ENCODE results near the gene FAM241A.

The FAM241A gene

GRCh38 chr4:112127048-112127637 lies 18.1 kb upstream of the FAM241A start:
- Histone ChIP-seq H3K4me1 (ENCODE audit: insufficient read depth, low read length, poor library complexity, severe bottlenecking) (no peaks in the 10 kb centered on the region), H4K20me1 (ENCODE audit: insufficient read depth, low read length, poor library complexity, severe bottlenecking) (no peaks in the 10 kb centered on the region), H2AFZ (ENCODE audit: low read length) (peak overlapping the region; percentile 30), H3K27me3 (ENCODE audit: insufficient read depth, low read length, poor library complexity, severe bottlenecking) (no peaks in the 10 kb centered on the region), H3K9me3 (ENCODE audit: insufficient read depth, low read depth, low read length) (no peaks in the 10 kb centered on the region), H3F3A (ENCODE audit: low read depth) (no peaks in the 10 kb centered on the region), H3K79me2 (ENCODE audit: insufficient read depth, low read length) (no peaks in the 10 kb centered on the region), H3K4me2 (ENCODE audit: low read depth, low read length, poor library complexity, severe bottlenecking) (no peak overlapping the region), H3K9me2 (replicated peaks; ENCODE audit: low read depth, low read length) (no peaks in the 10 kb centered on the region), H3K9ac (ENCODE audit: low read depth, low read length, poor library complexity, severe bottlenecking) (no peak overlapping the region), H3K4me3 (ENCODE audit: low read length, poor library complexity, severe bottlenecking) (no peak overlapping the region), H3K36me3 (ENCODE audit: insufficient read depth, low read length) (no peaks in the 10 kb centered on the region)
- TF ChIP-seq EZH2phosphoT487 (IDR thresholded peaks at IDR 0.05; ENCODE audit: borderline replicate concordance) = no peak

GRCh38 chr4:112127803-112128202 lies 17.5 kb upstream of the FAM241A start:
- no peaks in the 10 kb centered on the region for H3K79me2 ChIP-seq (ENCODE audit: insufficient read depth, low read length)
- no peaks in the 10 kb centered on the region for H3K27me3 ChIP-seq (ENCODE audit: insufficient read depth, low read length, poor library complexity, severe bottlenecking)
- H3K9ac ChIP-seq (ENCODE audit: low read depth, low read length, poor library complexity, severe bottlenecking) = no peak overlapping the region
- no peaks in the 10 kb centered on the region for H3F3A ChIP-seq (ENCODE audit: low read depth)
- TF ChIP-seq CTCF (conservative IDR thresholded peaks at IDR 0.05; ENCODE audit: low read length) (no peak), EZH2phosphoT487 (IDR thresholded peaks at IDR 0.05; ENCODE audit: borderline replicate concordance) (no peak)
- H2AFZ ChIP-seq (ENCODE audit: low read length) = peak overlapping the region; percentile 30
- H4K20me1 ChIP-seq (ENCODE audit: insufficient read depth, low read length, poor library complexity, severe bottlenecking) = no peaks in the 10 kb centered on the region
- H3K9me2 ChIP-seq (replicated peaks; ENCODE audit: low read depth, low read length) = no peaks in the 10 kb centered on the region
- no peaks in the 10 kb centered on the region for H3K9me3 ChIP-seq (ENCODE audit: insufficient read depth, low read depth, low read length)
- H3K4me1 ChIP-seq (ENCODE audit: insufficient read depth, low read length, poor library complexity, severe bottlenecking) = no peaks in the 10 kb centered on the region
- no peaks in the 10 kb centered on the region for H3K36me3 ChIP-seq (ENCODE audit: insufficient read depth, low read length)
- H3K4me3 ChIP-seq (ENCODE audit: low read length, poor library complexity, severe bottlenecking) = no peak overlapping the region
- H3K4me2 ChIP-seq (ENCODE audit: low read depth, low read length, poor library complexity, severe bottlenecking) = no peak overlapping the region

- Histone ChIP-seq H3K9me2 (replicated peaks; ENCODE audit: low read depth, low read length) (no peaks in the 10 kb centered on the region), H3K27me3 (ENCODE audit: insufficient read depth, low read length, poor library complexity, severe bottlenecking) (no peaks in the 10 kb centered on the region), H2AFZ (ENCODE audit: low read length) (no peak overlapping the region; the same call in 1 of the 2 replicates), H3K9me3 (ENCODE audit: insufficient read depth, low read depth, low read length) (no peaks in the 10 kb centered on the region), H3K4me3 (ENCODE audit: low read length, poor library complexity, severe bottlenecking) (no peak overlapping the region), H3K4me2 (ENCODE audit: low read depth, low read length, poor library complexity, severe bottlenecking) (no peak overlapping the region), H3K79me2 (ENCODE audit: insufficient read depth, low read length) (no peaks in the 10 kb centered on the region), H3K4me1 (ENCODE audit: insufficient read depth, low read length, poor library complexity, severe bottlenecking) (no peaks in the 10 kb centered on the region), H3F3A (ENCODE audit: low read depth) (no peaks in the 10 kb centered on the region), H4K20me1 (ENCODE audit: insufficient read depth, low read length, poor library complexity, severe bottlenecking) (no peaks in the 10 kb centered on the region), H3K9ac (ENCODE audit: low read depth, low read length, poor library complexity, severe bottlenecking) (no peak overlapping the region), H3K36me3 (ENCODE audit: insufficient read depth, low read length) (no peaks in the 10 kb centered on the region)
- TF ChIP-seq CTCF (conservative IDR thresholded peaks at IDR 0.05; ENCODE audit: low read length) = no peak
- no peak for TF ChIP-seq EZH2phosphoT487 (IDR thresholded peaks at IDR 0.05; ENCODE audit: borderline replicate concordance)
These were observed 16.8 kb upstream of the FAM241A start for GRCh38 chr4:112128452-112128851.

- Histone ChIP-seq H3K4me2 (ENCODE audit: low read depth, low read length, poor library complexity, severe bottlenecking) (no peak overlapping the region), H3K9me2 (replicated peaks; ENCODE audit: low read depth, low read length) (no peaks in the 10 kb centered on the region), H3K4me1 (ENCODE audit: insufficient read depth, low read length, poor library complexity, severe bottlenecking) (no peaks in the 10 kb centered on the region), H3K79me2 (ENCODE audit: insufficient read depth, low read length) (no peaks in the 10 kb centered on the region), H3K36me3 (ENCODE audit: insufficient read depth, low read length) (no peaks in the 10 kb centered on the region), H4K20me1 (ENCODE audit: insufficient read depth, low read length, poor library complexity, severe bottlenecking) (no peaks in the 10 kb centered on the region), H3K4me3 (ENCODE audit: low read length, poor library complexity, severe bottlenecking) (no peak overlapping the region), H2AFZ (ENCODE audit: low read length) (peak overlapping the region; percentile 41; the same call in 1 of the 2 replicates), H3K9me3 (ENCODE audit: insufficient read depth, low read depth, low read length) (no peaks in the 10 kb centered on the region), H3F3A (ENCODE audit: low read depth) (no peaks in the 10 kb centered on the region), H3K9ac (ENCODE audit: low read depth, low read length, poor library complexity, severe bottlenecking) (no peak overlapping the region), H3K27me3 (ENCODE audit: insufficient read depth, low read length, poor library complexity, severe bottlenecking) (no peaks in the 10 kb centered on the region)
- TF ChIP-seq CTCF (conservative IDR thresholded peaks at IDR 0.05; ENCODE audit: low read length) (no peak), EZH2phosphoT487 (IDR thresholded peaks at IDR 0.05; ENCODE audit: borderline replicate concordance) (no peak)
These were observed 14.3 kb upstream of the FAM241A start for GRCh38 chr4:112130906-112131305.

Measured in Loucy (cell line).